H1 (cell line): Measurements from ENCODE around the gene ZNF407. TPM values are rescaled to one million over a fixed set of nuclear protein-coding genes. Genes with fewer than 3 reads are reported as not detected.

ENCODE experiments used
- CTCF ChIA-PET: fragments of 300-600 bp; sonication (Branson Sonifier 250); formaldehyde crosslinking; loops from one replicate; lab custom pipeline; 2021; ENCODE audit not compliant: partially characterized antibody; lab: Charles Lee
- POLR2A ChIA-PET: fragments of 300-600 bp; sonication (Branson Sonifier 250); formaldehyde crosslinking; loops from one replicate; lab custom pipeline; 2021; ENCODE audit warnings: inconsistent platforms; ENCODE audit not compliant: partially characterized antibody; lab: Charles Lee
- DNase-seq, 2 experiments: peaks; one replicate each; pipeline versions ENCODE4 v3.0.0 to v3.0.0-alpha.2; 2010 to 2022; ENCODE audit warnings: low spot score in 2 of 2, low read depth in 1 of 2, mixed read lengths in 1 of 2
- FAIRE-seq: peaks from 2 replicates; lab custom pipeline; 2011; peaks lifted over from hg19 to GRCh38; lab: Jason Lieb, UNC
- H2AFZ ChIP-seq: 2 replicates; pipeline ENCODE4 v1.8.1; 2012; ENCODE audit warnings: low read length, inconsistent platforms
- H2AK5ac ChIP-seq: 2 replicates; pipeline ENCODE4 v1.6.1; 2013; ENCODE audit warnings: low read depth, low read length
- H2BK120ac ChIP-seq: replicated peaks from 2 replicates; pipeline ENCODE3; 2013; ENCODE audit warnings: low read depth, low read length, inconsistent platforms
- H2BK12ac ChIP-seq: 2 replicates; pipeline ENCODE4 v1.6.1; 2013; ENCODE audit warnings: low read depth, low read length
- H2BK15ac ChIP-seq: 2 replicates; pipeline ENCODE4 v1.6.1; 2013; ENCODE audit warnings: low read length
- H2BK20ac ChIP-seq: 2 replicates; pipeline ENCODE4 v1.6.1; 2013; ENCODE audit warnings: low read length
- H2BK5ac ChIP-seq: 2 replicates; pipeline ENCODE4 v1.6.1; 2013; ENCODE audit warnings: low read depth, low read length
- H3K14ac ChIP-seq: 2 replicates; pipeline ENCODE4 v1.6.1; 2013; ENCODE audit warnings: inconsistent platforms; ENCODE audit not compliant: insufficient read length
- H3K18ac ChIP-seq: 2 replicates; pipeline ENCODE4 v1.6.1; 2013; ENCODE audit warnings: low read length; ENCODE audit errors: extremely low read depth
- H3K23ac ChIP-seq: 2 replicates; pipeline ENCODE4 v1.6.1; 2013; ENCODE audit warnings: inconsistent platforms; ENCODE audit not compliant: insufficient read length
- H3K23me2 ChIP-seq: 2 replicates; pipeline ENCODE4 v1.6.1; 2013; ENCODE audit warnings: low read depth, low read length
- H3K27ac ChIP-seq: 2 replicates; pipeline ENCODE4 v1.6.1; 2011; ENCODE audit warnings: low read depth, low read length, inconsistent platforms
- H3K27me3 ChIP-seq, 4 experiments: replicated peaks in 1 of 4; 1 replicate in 1 of 4; 2 replicates in 3 of 4; pipeline versions ENCODE4 v1.6.1 to v1.8.1; 2011 to 2013; ENCODE audit warnings: low read length in 3 of 4, mild to moderate bottlenecking in 3 of 4, inconsistent platforms in 2 of 4, mixed read lengths in 2 of 4, moderate library complexity in 1 of 4; ENCODE audit not compliant: control insufficient read depth in 3 of 4, insufficient read depth in 3 of 4; ENCODE audit errors: extremely low read depth in 1 of 4
- H3K36me3 ChIP-seq, 4 experiments: 2 replicates each; pipeline versions ENCODE4 v1.6.1 to v1.8.1; 2011 to 2013; ENCODE audit warnings: mild to moderate bottlenecking in 4 of 4, low read length in 3 of 4, moderate library complexity in 2 of 4, control low read depth in 1 of 4, inconsistent platforms in 1 of 4; ENCODE audit not compliant: insufficient read depth in 4 of 4, control insufficient read depth in 2 of 4
- H3K4ac ChIP-seq: replicated peaks from 2 replicates; pipeline ENCODE3; 2013; ENCODE audit warnings: low read length, low read depth, mixed read lengths, inconsistent platforms; ENCODE audit not compliant: insufficient read length
- H3K4me1 ChIP-seq, 4 experiments: replicated peaks in 1 of 4; 1 replicate in 1 of 4; 2 replicates in 3 of 4; pipeline versions ENCODE4 v1.6.1 to v1.8.1; 2011 to 2013; ENCODE audit warnings: low read length in 3 of 4, inconsistent platforms in 2 of 4, mixed read lengths in 1 of 4; ENCODE audit not compliant: insufficient read depth in 4 of 4, control insufficient read depth in 3 of 4
- H3K4me2 ChIP-seq, 2 experiments: 2 replicates each; pipeline versions ENCODE4 v1.6.1 to v1.8.1; 2011 to 2013; ENCODE audit warnings: low read depth in 2 of 2, low read length in 2 of 2, control low read depth in 1 of 2, inconsistent platforms in 1 of 2, mild to moderate bottlenecking in 1 of 2; ENCODE audit not compliant: insufficient read depth in 1 of 2
- H3K4me3 ChIP-seq, 4 experiments: fragments of 200-600, 300-600 bp in 1 of 4; sonication (generic), shearing (Covaris generic), sonication (Bioruptor Twin) in 1 of 4; 2 replicates each; pipeline versions ENCODE4 v1.5.1 to v1.8.1; 2011 to 2016; ENCODE audit warnings: low read length in 4 of 4, low read depth in 3 of 4, control low read depth in 2 of 4, inconsistent platforms in 2 of 4, mild to moderate bottlenecking in 2 of 4, mixed read lengths in 1 of 4, moderate library complexity in 1 of 4; ENCODE audit not compliant: insufficient read depth in 2 of 4; ENCODE audit errors: extremely low read depth in 1 of 4
- H3K56ac ChIP-seq: replicated peaks from 2 replicates; pipeline ENCODE3; 2013; ENCODE audit warnings: low read depth, mild to moderate bottlenecking, mixed read lengths, low read length, inconsistent platforms; ENCODE audit not compliant: insufficient read length
- H3K79me1 ChIP-seq: 2 replicates; pipeline ENCODE4 v1.6.1; 2013; ENCODE audit warnings: low read depth, low read length, control low read depth
- H3K79me2 ChIP-seq, 2 experiments: 2 replicates each; pipeline versions ENCODE4 v1.6.1 to v1.8.1; 2012 to 2013; ENCODE audit warnings: low read length in 2 of 2, mild to moderate bottlenecking in 2 of 2, inconsistent platforms in 1 of 2; ENCODE audit not compliant: insufficient read depth in 2 of 2, control insufficient read depth in 1 of 2
- H3K9ac ChIP-seq, 4 experiments: replicated peaks in 1 of 4; 1 replicate in 1 of 4; 2 replicates in 3 of 4; pipeline versions ENCODE4 v1.6.1 to v1.8.1; 2011 to 2013; ENCODE audit warnings: low read depth in 3 of 4, low read length in 3 of 4, control low read depth in 2 of 4, mild to moderate bottlenecking in 2 of 4, moderate library complexity in 2 of 4, inconsistent platforms in 1 of 4; ENCODE audit errors: extremely low read depth in 1 of 4
- H3K9me3 ChIP-seq, 2 experiments: 2 replicates each; pipeline versions ENCODE4 v1.6.1 to v1.8.1; 2012 to 2013; ENCODE audit warnings: mild to moderate bottlenecking in 2 of 2, moderate library complexity in 2 of 2, control low read depth in 1 of 2, inconsistent platforms in 1 of 2, low read depth in 1 of 2, low read length in 1 of 2, mixed read lengths in 1 of 2; ENCODE audit not compliant: insufficient read depth in 2 of 2
- H4K20me1 ChIP-seq, 2 experiments: replicated peaks in 1 of 2; 2 replicates each; pipeline versions ENCODE3 to v1.8.1; 2011 to 2013; ENCODE audit warnings: inconsistent platforms in 2 of 2, low read length in 2 of 2, mild to moderate bottlenecking in 1 of 2; ENCODE audit not compliant: insufficient read depth in 2 of 2, control insufficient read depth in 1 of 2
- H4K5ac ChIP-seq: 2 replicates; pipeline ENCODE4 v1.6.1; 2013; ENCODE audit warnings: low read length, low read depth, mixed read lengths, inconsistent platforms; ENCODE audit not compliant: insufficient read length
- H4K8ac ChIP-seq: 2 replicates; pipeline ENCODE4 v1.8.0; 2013; ENCODE audit warnings: mild to moderate bottlenecking, moderate library complexity, low read length, inconsistent platforms; ENCODE audit not compliant: insufficient read depth; ENCODE audit errors: extremely low read depth
- H4K91ac ChIP-seq: replicated peaks from 2 replicates; pipeline ENCODE3; 2013; ENCODE audit warnings: low read length, mixed read lengths, inconsistent platforms; ENCODE audit not compliant: insufficient read length
- CTBP2 ChIP-seq: IDR thresholded peaks from 2 replicates; pipeline ENCODE4 v1.7.0; 2011; ENCODE audit warnings: borderline replicate concordance, mild to moderate bottlenecking, moderate library complexity, mixed read lengths, low read length; ENCODE audit not compliant: insufficient read depth, insufficient read length
- EP300 ChIP-seq, 2 experiments: IDR thresholded peaks; 1 replicate in 1 of 2; 2 replicates in 1 of 2; pipeline ENCODE4 v1.6.1; 2011 to 2012; ENCODE audit warnings: low read depth in 2 of 2, low read length in 2 of 2, mild to moderate bottlenecking in 2 of 2, borderline replicate concordance in 1 of 2, inconsistent platforms in 1 of 2, moderate library complexity in 1 of 2
- FOSL1 ChIP-seq: IDR thresholded peaks from 2 replicates; pipeline ENCODE4 v1.6.1; 2011; ENCODE audit warnings: mild to moderate bottlenecking, low read depth, low read length, moderate library complexity; ENCODE audit not compliant: insufficient read depth
- HDAC6 ChIP-seq: IDR thresholded peaks from one replicate; pipeline ENCODE4 v1.7.1; 2012; ENCODE audit warnings: low read depth, mild to moderate bottlenecking, inconsistent platforms, low read length, moderate library complexity
- PHF8 ChIP-seq: fragments of 200-600 bp; sonication (generic); conservative IDR thresholded peaks from 2 replicates; pipeline ENCODE4 v1.7.1; 2012; ENCODE audit warnings: low read depth, mild to moderate bottlenecking, inconsistent platforms, low read length, moderate library complexity
- POU5F1 ChIP-seq: IDR thresholded peaks from 2 replicates; pipeline ENCODE4 v1.6.1; 2011; ENCODE audit warnings: low read depth, mild to moderate bottlenecking, low read length, moderate library complexity
- RBBP5 ChIP-seq: IDR thresholded peaks from 2 replicates; pipeline ENCODE4 v1.7.1; 2012; ENCODE audit warnings: low read depth, mild to moderate bottlenecking, inconsistent platforms, low read length, moderate library complexity, borderline replicate concordance
- RFX5 ChIP-seq: IDR thresholded peaks from 2 replicates; pipeline ENCODE4 v1.6.1; 2011; ENCODE audit warnings: low read depth, low read length, improper control_type of control experiment, borderline replicate concordance
- SAP30 ChIP-seq: fragments of 300-600 bp; sonication (generic); IDR thresholded peaks from 2 replicates; pipeline ENCODE4 v1.7.1; 2012; ENCODE audit warnings: low read length, moderate library complexity, mild to moderate bottlenecking, inconsistent platforms; ENCODE audit not compliant: insufficient read depth, insufficient replicate concordance
- SUZ12 ChIP-seq: fragments of 200-600 bp; sonication (generic); IDR thresholded peaks from 2 replicates; pipeline ENCODE4 v1.6.1; 2012; ENCODE audit warnings: mild to moderate bottlenecking, inconsistent platforms, low read length, moderate library complexity, mixed read lengths
- TEAD4 ChIP-seq: IDR thresholded peaks from 2 replicates; pipeline ENCODE4 v1.6.1; 2012; ENCODE audit warnings: low read depth, low read length, inconsistent platforms, mixed read lengths
- YY1 ChIP-seq: IDR thresholded peaks from 2 replicates; pipeline ENCODE4 v1.6.1; 2011; ENCODE audit warnings: low read depth, mild to moderate bottlenecking, low read length
- WGBS, 2 experiments: shearing (Covaris generic) in 1 of 2; methylation state at CpG; one replicate each; pipeline versions ENCODE4 v1.1.6 to v1.1.7; 2013 to 2015; ENCODE audit warnings: low lambda C conversion rate in 2 of 2, mixed read lengths in 2 of 2, inconsistent platforms in 1 of 2, low coverage in 1 of 2, missing lambda C conversion rate in 1 of 2; ENCODE audit not compliant: insufficient replicate concordance in 2 of 2, insufficient coverage in 1 of 2, insufficient read length in 1 of 2; ENCODE audit errors: extremely low coverage in 1 of 2, missing lambda C conversion rate in 1 of 2; 5-methylcytosine and 5-hydroxymethylcytosine counted together
- polyA plus RNA-seq, 7 experiments: library from polyadenylated mRNA; depleted of rRNA in 3 of 7; stranded (reverse) in 5 of 7; unstranded in 2 of 7; fragments of >200 nt in 5 of 7; fragments of 200-250 nt in 2 of 7; gene quantifications; 1 replicate in 5 of 7; 2 replicates in 1 of 7; 4 replicates in 1 of 7; pipeline versions ENCODE4 v1.2.1 to v1.2.3, GENCODE V29; 2011 to 2013; ENCODE audit warnings: missing spikeins in 2 of 7, mixed read lengths in 2 of 7
- total RNA-seq: library from RNA; stranded (reverse); fragmentation: NEBNext Ultra II Directional; extraction: Animal tissue kit (Norgen Biotek cat#: 25700); gene quantifications from 2 replicates; pipeline ENCODE4 v1.2.1, GENCODE V29; 2021

ZNF407 gene
- total and polyA plus RNA-seq, 2 of the 8 experiments (the other 6 are each of a cell fraction or from before 2014, with no cell fraction given) = 1.5 to 6.8 TPM

- Histone ChIP-seq H3K4me2 (no peak overlapping the region; a peak in 1 of 4 replicates), H2BK15ac (no peak overlapping the region), H2AK5ac (no peak overlapping the region), H4K5ac (no peak overlapping the region), H2BK5ac (0 out of 2 replicates have a peak overlapping the region, but pooled peaks have one; percentile 60), H3K79me1 (no peaks in the 10 kb centered on the region), H3K9ac (no peak overlapping the region), H3K79me2 (no peaks in the 10 kb centered on the region), H3K23me2 (no peaks in the 10 kb centered on the region), H3K56ac (no peak overlapping the region), H2BK20ac (no peak overlapping the region), H2AFZ (peak overlapping the region; percentile 96), H4K8ac (no peak overlapping the region), H3K4ac (no peak overlapping the region), H3K9me3 (no peaks in the 10 kb centered on the region), H3K27ac (no peak overlapping the region), H3K27me3 (no peaks in the 10 kb centered on the region), H2BK12ac (no peak overlapping the region; the same call in 1 of the 2 replicates), H3K18ac (no peak overlapping the region), H3K4me1 (peaks cover 0 to 17% (median 14%) of the 10 kb centered on the region in 4 experiments; a peak in 5 of 7 replicates), H3K14ac (no peak overlapping the region), H3K36me3 (no peaks in the 10 kb centered on the region), H2BK120ac (no peak overlapping the region), H3K23ac (no peak overlapping the region), H4K20me1 (no peaks in the 10 kb centered on the region), H3K4me3 (no peak overlapping the region; a peak in 1 of 8 replicates), H4K91ac (no peak overlapping the region)
- DNase-seq (no peak), FAIRE-seq (no peak)
- ChIA-PET CTCF (interaction anchor here (1.0 to 1.5 kb wide), 4 partner anchors 15 to 128 kb away, joined by 3 to 5 read pairs (median 4); no protein-coding TSS in a partner anchor), POLR2A (interaction anchor here (1.0 kb wide), 1 partner anchor 22 kb away, joined by 3 read pairs; no protein-coding TSS in a partner anchor)
- 68% methylated on average over 4 of the region's 4 CpGs; no CpG with 5 or more reads in 1 of the 2 experiments for WGBS, 2 experiments
- TF ChIP-seq HDAC6 = no peak
- no peak for TF ChIP-seq YY1
- TF ChIP-seq TEAD4 = no peak
- TF ChIP-seq POU5F1 = no peak
- no peak for TF ChIP-seq CTBP2
- no peak for TF ChIP-seq PHF8
- no peak for TF ChIP-seq RBBP5
- no peak for TF ChIP-seq RFX5
- TF ChIP-seq EP300 (IDR thresholded peaks at IDR 0.05; ENCODE audit: borderline replicate concordance in 1 of 2, low read depth in 2 of 2, low read length in 2 of 2) = no peak
- no peak for TF ChIP-seq SUZ12
- no peak for TF ChIP-seq FOSL1
- TF ChIP-seq SAP30 = no peak
These were observed 350.2 kb downstream of the ZNF407 start for GRCh38 chr18:74947875-74948274.
